ENCODE measurements around the gene WFDC1.

The WFDC1 gene

GRCh38 chr16:84303516-84303915, 8.8 kb downstream of the WFDC1 start:
- DNase-seq, result no peak

DNA sequence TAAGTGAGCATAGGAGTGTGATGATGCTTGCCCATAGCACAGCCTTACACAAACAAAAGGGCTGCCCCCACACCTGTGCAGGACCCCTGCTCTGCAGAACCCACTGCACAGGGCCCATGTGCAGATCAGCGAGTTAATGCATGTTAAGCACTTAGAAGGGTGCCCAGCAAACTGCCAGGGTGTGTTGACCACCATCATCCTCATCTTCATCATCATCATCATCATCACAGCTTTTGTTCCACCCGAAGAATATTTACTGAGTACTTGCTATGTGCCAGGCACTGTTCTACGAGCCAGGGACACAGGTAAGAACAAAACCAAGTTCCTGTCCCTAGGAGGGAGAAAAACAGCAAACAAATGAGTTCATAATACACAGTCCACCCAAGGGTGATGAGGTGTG, 11.9 kb downstream of the WFDC1 start:
- DNase-seq, result no peak

DNA sequence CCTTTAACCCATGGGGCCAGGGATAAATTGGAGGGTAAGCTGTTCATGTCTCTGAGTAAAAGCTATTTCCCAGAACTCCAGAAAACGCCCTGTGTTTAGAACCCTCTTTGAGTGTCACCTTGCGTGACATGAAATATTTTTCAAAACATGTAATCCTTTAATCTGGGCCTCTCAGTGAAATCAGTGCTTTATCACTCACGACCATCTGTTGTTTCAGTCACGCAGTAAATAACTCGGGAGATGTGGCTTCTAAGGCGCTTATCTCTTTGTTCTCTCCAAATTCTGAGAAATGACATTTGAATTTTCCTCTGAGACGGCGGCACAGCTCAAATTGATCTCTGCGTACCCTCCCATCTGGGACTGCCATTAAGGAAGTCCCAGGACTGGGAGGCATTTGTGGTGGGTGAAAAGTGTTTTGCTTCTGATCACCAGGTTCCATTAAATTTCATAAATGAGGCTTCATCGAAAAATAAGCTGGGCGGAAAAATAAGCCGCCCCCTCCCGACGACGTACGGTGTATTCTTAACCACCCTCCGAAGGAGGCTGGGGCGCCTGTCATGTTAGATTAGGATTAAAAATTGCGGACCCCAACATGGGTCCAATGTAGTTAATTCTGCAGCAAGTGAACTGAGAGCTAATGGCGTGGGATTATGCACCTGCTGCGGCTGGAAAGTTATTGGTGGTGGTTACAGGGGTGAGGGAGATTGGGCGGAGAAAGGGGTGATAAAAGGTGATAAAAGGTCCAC, 12.7 kb downstream of the WFDC1 start:
- DNase-seq, result no peak

GRCh38 chr16:84308120-84308519, 13.4 kb downstream of the WFDC1 start:
- no peak for DNase-seq

DNA sequence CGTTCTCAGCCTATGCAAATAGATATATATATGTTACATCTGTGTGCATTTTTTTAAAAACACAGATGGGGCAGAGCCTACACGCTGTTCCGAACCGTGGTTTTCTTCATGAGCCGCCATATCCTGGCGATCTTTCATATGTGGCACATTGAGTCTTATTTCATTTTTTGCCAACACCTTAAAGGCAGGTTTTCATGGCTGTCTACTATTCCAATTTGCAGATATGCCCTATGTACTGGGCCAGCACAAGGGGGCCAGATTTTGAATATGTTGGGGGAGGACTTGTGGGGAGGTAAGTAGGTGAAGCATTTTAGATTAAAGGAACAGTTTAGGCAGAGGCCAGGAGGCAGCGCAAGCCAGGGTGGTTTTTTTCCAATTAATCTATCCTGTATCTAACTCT, 16.0 kb downstream of the WFDC1 start:
- no peak for DNase-seq

GRCh38 chr16:84312783-84313382, 18.2 kb downstream of the WFDC1 start:
- DNase-seq, result no peak

- no peak for DNase-seq
Measured at GRCh38 chr16:84313921-84314320, 19.2 kb downstream of the WFDC1 start.

DNA sequence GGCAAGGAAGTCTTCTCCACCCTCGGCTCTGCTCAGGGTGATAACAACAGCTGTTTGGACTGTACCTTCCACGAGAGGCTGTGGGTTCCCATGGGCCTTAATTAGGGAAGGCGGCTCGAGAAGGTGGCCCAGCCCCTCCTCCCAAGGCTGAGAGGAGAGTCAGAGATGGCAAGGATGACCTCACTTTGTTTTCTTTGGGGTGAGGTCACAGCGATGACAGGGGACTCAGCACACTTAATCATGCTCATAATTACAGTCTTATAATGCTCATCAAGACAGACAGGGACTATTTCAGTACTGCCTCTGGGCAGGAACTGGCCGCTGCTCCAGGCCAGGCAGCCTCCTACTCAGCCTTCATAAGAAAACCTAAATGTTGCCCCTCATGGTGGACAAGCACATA, 19.7 kb downstream of the WFDC1 start:
- no peak for DNase-seq

DNA sequence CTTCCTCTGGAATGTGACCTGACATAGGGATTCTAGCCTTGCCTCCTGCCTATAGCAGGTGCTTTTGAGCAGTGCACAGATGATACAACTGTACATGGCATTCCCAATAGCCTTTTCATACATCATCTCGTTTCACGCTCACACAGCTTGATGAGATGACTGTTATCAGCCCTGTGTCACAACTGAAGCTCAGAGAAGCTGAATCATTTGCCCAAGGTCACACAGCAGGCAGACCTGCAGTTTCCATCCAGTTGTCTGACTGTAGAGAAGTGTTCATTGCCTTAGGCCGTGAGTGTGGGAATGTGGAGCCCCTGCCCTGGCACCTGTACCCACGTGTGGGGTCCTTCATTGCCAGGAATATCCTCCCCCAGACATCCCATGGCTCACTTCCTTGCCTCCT, 20.1 kb downstream of the WFDC1 start:
- no peak for DNase-seq

DNA sequence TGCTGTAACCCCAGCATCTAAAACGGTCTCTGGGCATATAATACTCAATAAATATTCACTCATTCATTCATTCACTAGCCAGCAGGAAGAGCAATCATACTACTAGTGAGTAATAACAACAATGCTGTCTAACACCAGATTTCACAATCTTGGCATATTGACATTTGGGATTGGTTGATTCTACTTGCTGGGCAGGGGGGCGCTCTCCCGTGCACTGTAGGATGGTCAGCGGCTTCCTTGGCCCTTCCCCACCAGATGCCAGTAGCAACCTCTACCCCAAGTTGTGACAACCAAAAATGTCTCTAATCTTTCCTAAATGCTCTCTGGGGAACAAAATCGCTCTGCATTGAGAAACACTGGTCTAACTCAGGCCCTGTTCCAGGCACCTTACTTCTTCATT, 20.7 kb downstream of the WFDC1 start:
- DNase-seq, result no peak

DNA sequence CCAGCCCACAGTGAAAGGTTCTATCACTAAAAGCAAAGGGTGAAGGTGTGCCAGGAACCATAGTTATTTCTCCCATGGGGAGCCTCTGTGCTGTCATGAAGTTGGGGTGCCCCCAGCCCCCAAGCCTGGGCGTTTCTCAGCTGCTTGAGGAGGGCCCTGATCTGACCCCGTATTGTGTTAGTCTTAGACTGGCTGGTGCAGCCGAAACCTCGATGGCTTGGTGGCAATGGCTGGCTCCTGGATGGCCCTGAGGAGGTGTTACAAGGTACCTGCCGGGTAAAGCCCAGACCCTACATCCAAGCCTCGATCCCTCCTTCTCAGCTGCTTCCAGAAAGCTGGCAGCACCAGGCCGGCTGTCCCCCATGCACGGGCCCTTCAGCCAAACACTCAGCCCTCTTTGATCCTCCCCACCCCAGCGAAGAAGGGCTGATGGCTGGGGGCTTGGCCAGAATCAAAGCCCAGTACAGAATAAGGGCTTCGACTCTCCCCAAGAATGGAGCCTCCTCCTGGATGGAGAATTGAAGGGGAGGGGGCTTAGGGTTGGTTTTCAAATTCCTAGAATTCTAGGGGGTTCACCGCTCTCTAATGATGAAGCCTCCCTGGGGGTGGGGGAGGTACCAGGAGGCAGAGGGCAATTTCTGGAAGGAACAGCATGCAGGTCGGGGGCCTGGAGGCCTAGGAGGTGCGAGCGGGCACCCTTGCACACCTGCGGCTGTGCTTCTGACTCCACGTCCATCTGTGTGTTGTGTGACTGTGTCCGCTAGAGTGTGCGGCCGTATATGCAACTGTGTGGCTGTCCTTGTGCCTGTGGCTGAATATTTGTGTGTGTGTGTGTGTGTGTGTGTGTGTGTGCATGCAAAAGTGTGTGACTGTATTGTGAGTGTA, 23.7 kb downstream of the WFDC1 start:
- no peak for DNase-seq

- DNase-seq, result no peak
Measured at GRCh38 chr16:84319146-84319760, 24.6 kb downstream of the WFDC1 start.

GRCh38 chr16:84320511-84320910, 25.8 kb downstream of the WFDC1 start:
- DNase-seq, result no peak

DNA sequence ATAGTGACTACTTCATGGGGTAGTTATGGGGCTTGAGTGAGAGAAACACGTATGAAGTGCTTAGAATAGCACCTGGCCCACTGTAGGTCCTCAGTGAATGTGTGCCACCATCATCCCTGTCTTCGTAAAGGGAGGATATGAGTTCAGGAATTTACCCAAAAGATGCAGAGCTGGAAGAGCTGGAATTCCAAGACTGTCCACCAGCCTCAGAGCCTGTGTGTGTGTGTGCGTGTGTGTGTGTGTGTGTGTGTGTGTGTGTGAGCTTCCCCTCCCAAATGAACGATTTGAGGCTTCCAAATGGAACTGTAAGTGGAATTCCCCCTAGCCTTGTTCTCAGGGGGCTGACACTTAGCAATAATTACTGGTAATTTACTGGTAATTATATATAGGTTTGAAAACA, 27.3 kb downstream of the WFDC1 start:
- no peak for DNase-seq

DNA sequence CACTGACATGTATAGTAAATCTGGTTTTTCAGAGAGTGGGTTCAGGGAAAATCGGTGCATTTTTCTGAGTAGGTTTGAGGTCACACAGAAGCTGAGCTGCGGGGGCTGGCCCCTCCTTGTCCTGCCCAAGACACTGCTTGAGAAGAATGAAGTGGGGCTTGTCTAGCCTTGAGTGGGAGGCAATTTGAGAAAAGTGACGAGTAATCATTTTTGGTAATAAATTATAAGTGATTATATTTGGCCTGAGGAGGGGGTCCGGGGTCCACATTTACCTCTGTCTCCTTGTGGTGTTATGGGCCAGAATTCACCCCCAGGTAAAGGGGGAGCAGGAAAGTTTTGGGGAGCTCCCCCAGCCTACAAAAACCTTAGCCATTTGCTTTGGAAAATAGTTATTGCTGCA, 28.1 kb downstream of the WFDC1 start:
- DNase-seq, result no peak

GRCh38 chr16:84323606-84324005, 28.9 kb downstream of the WFDC1 start:
- DNase-seq, result no peak

- DNase-seq, result no peak
Measured at GRCh38 chr16:84324434-84325262, 30.0 kb downstream of the WFDC1 start.

GRCh38 chr16:84326545-84326944, 31.9 kb downstream of the WFDC1 start:
- DNase-seq, result no peak

DNA sequence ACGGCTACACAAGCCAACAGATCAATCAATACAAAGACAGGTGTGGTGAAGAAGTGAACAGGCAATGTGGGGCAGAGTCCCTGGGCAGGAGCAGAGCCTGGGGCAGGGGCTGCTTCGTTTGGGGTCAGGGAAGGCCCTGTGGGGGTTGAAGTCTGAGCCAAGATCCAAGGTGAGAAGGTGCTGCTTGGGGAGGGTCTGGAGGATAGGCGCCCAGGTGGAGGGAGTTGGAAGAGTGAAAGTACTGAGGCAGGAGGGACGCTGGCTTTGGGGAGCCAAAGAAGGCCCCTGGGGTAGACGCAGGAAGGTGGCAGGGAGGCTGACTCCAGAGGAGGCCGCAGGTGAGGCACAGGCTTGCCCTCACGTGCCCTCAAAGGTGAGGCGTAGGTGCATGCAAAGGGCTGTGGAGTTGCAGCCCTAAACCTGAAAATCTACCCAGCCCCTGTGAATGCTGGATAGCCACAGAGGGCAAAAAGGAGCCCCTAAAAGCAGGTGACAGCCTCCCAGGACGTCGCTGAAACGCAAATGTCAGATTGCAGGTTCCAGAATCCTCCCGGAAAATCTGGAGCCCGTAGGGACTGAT, 33.3 kb downstream of the WFDC1 start:
- no peak for DNase-seq

DNA sequence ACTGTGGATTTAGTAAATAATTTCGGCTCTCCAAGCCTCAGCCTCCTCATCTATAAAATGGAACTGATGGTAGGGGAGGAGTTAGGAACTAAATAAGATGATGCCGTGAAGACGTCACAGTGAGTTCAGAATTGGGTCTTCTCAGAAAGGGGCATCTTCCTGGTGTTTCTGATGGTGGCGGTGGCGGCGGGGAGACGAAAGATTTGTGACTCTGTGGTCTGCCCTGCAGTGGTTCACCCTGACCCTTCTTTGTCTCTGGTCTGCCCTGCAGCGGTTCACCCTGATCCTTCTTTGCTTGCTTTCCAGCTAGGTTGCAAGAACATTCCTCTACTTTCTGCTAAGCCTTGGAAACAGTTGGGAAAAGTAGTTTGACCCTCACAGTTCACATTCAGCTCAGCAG, 34.3 kb downstream of the WFDC1 start:
- no peak for DNase-seq

DNA sequence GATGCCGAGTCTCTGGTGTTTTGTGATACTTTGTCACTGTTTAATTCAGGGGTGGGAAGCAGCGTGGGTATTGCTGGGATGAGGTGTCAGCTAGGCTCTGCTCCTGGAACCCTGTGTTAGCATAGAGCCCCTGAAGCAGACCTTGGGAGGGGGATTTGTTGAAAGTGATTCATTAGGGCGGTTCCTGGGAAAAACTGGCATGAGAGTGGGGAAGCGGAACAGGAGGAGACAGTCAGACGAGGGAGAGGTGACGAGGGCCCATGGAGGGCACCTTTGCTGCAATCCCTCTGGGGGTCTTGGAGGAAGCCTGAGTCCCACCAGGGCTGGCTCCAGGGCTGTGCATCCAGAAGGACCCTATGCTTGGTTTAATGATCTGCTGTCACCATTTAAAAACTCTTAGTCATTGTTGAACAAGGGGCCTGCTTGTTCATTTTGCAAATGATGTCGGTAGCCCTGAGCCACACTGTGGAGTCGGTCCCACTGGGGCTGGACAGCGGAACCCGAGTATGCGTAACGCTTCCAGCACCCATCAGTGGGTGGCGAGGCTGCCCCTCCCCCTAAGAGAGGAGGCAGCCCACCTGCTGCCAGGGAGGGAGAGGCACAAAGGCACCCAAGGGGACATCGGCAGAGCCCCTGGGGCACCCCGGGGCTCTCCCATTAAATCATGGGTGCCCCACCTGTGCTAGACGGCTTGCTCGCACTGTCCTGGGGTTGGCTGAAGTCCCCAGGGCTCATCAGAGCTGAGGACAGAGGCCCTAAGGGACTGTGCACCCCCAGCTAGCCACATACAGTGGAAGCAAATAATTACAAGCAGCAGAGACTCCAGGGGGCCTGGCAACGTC, 35.4 kb downstream of the WFDC1 start:
- DNase-seq, result no peak

Measured in effector CD4-positive, alpha-beta T cell (primary cell).